ENCODE data around the gene ARF1.

The ARF1 gene

DNA sequence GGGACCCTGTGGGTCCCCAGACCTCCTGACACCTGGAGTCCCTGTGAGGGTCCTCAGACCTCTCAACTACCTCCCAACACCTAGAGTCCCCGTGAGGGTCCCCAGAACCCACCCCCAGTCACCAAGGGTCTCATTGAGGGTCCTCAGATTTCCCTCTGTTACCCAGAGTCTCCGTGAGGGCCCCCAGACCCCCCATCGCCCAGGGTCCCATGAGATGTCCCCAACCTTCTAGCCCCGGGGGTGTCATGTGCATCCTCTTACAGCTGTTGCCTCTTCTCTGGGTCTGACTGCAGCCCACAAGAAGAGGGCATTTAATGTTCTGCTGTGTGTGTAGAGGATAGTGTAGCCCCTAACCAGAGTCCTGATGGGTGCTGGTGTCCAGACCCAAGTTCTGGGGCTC lies 65.3 kb downstream of the ARF1 start:
- DNase-seq (ENCODE audit: low read depth in 2 of 2): no peak

DNA sequence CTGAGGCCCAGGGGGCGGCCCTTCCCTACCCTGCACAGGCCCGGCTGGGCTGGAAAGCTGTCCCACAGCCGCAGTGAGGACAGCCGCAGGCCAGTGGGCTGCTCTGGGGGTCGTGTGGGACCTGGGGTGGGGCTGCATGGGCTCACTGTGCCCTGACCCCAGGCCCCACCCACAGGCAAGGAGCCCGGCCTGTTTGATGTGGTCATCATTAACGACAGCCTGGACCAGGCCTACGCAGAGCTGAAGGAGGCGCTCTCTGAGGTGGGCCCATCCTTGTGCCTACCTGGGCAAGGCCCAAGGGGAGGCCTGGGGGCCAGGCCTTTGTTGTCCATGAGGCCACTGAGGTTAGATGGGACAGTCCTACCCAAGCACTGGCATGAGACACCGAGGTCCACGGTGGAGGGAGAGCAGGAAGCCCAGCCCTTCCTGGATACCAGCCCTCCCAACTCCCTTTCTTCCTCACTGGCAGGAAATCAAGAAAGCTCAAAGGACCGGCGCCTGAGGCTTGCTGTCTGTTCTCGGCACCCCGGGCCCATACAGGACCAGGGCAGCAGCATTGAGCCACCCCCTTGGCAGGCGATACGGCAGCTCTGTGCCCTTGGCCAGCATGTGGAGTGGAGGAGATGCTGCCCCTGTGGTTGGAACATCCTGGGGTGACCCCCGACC lies 65.8 kb downstream of the ARF1 start:
- DNase-seq (ENCODE audit: low read depth in 2 of 2): no peak
